Neutrophil (primary cell): ENCODE data around the gene TMEM59L.

Source experiments
- H3K27ac ChIP-seq: fragments of 200-600 bp; sonication (generic); 2 replicates; pipeline ENCODE4 v1.5.1; 2016; ENCODE audit warnings: mild to moderate bottlenecking, moderate library complexity
- H3K27me3 ChIP-seq: fragments of 200-600 bp; sonication (generic); 2 replicates; pipeline ENCODE4 v1.6.0; 2016; ENCODE audit warnings: mild to moderate bottlenecking
- H3K36me3 ChIP-seq: fragments of 200-600 bp; sonication (generic); 2 replicates; pipeline ENCODE4 v1.5.1; 2017
- H3K4me1 ChIP-seq, 2 experiments: fragments of 200-600 bp in 1 of 2; sonication (generic) in 1 of 2; 1 replicate in 1 of 2; 2 replicates in 1 of 2; pipeline versions ENCODE4 v1.5.1 to v1.6.1; 2013 to 2016; ENCODE audit warnings: low read depth in 1 of 2, low read length in 1 of 2, mild to moderate bottlenecking in 1 of 2, moderate library complexity in 1 of 2; ENCODE audit not compliant: control insufficient read depth in 1 of 2, insufficient read depth in 1 of 2
- H3K4me3 ChIP-seq, 2 experiments: fragments of 200-600 bp in 1 of 2; sonication (generic) in 1 of 2; 1 replicate in 1 of 2; 2 replicates in 1 of 2; pipeline ENCODE4 v1.5.1; 2013 to 2016; ENCODE audit warnings: low read depth in 1 of 2, low read length in 1 of 2, mild to moderate bottlenecking in 1 of 2, moderate library complexity in 1 of 2
- H3K9me3 ChIP-seq: fragments of 200-600 bp; sonication (generic); 2 replicates; pipeline ENCODE4 v1.5.1; 2016
- TF ChIP-seq, protein P1 (sequence below): fragments of 200-600 bp; sonication (generic); IDR thresholded peaks from 2 replicates; pipeline ENCODE4 v1.5.1; 2016; ENCODE audit warnings: antibody characterized with exemption

The TMEM59L gene

DNA sequence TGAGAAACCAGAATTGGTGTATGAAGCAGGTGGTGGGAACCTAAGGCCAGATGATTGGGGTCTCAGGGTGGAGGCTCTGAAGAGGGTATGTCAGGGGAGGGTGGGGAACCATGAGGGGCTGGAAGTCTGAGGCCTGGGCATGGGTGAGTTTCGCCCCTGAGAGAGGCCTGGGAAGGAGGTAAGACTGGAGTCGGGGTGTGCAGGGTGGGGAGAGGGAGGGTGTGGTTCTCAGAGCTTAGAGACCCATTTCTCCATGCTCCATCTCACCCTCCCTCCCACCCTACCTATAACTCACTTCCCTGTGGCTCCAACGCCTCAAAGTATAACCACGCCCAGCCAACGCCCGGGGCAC, 23.1 kb downstream of the TMEM59L start:
- peaks cover 23% of the 10 kb centered on the region for H3K27me3 ChIP-seq
- H3K27ac ChIP-seq, result peak overlapping the region; percentile 80
- peak overlapping the region; percentile 72 to 77 for H3K4me3 ChIP-seq
- H3K36me3 ChIP-seq, result no peaks in the 10 kb centered on the region
- H3K4me1 ChIP-seq, result peaks cover 6 to 19% of the 10 kb centered on the region in 2 experiments
- no peaks in the 10 kb centered on the region for H3K9me3 ChIP-seq
- TF ChIP-seq, protein P1, sequence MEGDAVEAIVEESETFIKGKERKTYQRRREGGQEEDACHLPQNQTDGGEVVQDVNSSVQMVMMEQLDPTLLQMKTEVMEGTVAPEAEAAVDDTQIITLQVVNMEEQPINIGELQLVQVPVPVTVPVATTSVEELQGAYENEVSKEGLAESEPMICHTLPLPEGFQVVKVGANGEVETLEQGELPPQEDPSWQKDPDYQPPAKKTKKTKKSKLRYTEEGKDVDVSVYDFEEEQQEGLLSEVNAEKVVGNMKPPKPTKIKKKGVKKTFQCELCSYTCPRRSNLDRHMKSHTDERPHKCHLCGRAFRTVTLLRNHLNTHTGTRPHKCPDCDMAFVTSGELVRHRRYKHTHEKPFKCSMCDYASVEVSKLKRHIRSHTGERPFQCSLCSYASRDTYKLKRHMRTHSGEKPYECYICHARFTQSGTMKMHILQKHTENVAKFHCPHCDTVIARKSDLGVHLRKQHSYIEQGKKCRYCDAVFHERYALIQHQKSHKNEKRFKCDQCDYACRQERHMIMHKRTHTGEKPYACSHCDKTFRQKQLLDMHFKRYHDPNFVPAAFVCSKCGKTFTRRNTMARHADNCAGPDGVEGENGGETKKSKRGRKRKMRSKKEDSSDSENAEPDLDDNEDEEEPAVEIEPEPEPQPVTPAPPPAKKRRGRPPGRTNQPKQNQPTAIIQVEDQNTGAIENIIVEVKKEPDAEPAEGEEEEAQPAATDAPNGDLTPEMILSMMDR, result no peak

DNA sequence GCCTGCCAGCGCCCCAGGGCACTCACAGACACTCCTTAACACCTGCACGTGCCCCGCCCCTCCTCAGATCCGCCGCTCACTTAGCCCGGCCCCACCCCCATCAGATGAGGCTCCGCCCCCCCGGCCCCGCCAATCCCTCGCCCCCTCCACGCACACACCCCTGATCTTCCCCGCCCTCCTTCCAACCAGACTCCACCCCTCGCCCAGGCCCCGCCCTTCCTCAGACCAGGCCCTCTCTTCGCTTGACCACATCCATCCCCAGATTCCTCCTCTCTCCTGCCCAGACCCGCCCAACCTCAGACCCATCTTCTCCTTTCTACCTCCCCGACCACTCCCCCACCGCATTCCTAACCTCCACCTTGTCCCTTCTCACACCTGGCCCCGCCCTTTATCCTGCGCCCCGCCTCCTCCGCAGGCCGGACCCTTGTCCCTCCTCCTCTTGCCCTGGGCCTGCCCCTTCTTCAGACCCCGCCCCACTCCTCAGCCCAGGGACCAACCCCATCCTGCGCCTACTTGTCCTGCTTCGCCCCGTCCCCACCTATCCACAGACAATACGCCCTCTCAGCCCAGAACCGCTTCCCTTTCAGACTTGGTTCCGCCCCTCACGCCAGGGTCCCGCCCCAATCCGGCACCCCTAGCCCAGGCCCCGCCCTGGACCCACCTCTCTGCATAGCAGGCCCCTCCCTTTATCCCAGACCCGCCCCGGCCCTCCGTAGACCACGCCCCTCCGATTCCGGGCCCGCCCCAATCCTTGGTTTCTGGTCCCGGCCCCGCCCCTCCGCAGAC, 23.7 kb downstream of the TMEM59L start:
- Histone ChIP-seq H3K27ac (peak overlapping the region; percentile 80), H3K36me3 (no peaks in the 10 kb centered on the region), H3K9me3 (no peaks in the 10 kb centered on the region), H3K27me3 (peaks cover 23% of the 10 kb centered on the region), H3K4me1 (peaks cover 6 to 19% of the 10 kb centered on the region in 2 experiments), H3K4me3 (peak overlapping the region; percentile 72 to 77)
- TF ChIP-seq, protein P1, result no peak

DNA sequence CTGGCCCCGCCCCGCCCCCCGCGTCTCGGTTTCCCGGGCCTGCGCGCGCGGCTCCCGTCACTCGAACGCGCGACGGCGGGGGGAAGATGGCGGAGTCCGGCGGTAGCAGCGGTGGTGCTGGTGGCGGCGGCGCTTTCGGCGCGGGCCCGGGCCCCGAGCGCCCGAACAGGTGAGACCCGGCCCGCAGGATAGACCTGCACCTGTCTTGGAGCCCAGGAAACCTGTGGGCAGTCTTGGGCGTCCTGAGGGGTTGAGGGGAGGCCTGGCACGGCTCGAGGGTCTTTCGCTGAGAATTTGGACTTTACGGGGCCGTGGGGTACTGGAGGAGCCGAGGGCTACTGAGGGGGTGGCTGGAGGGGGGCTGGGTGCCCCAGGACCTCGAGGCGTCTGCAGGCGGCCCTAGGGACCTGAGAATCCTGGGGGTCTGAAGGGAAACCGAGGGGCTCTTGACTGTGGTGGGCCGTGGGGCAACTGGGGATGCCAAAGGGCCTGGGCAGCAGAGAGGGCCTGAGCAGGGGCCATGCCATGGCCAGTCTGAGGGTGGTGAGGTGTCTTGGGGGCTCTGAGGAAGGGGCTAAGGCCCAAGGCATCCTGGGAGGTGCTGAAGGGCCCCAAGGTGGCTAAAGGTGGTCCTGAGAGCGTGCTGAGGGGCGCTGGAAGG, 24.4 kb downstream of the TMEM59L start, which contains the start of gene KLHL26:
Gene KLHL26, plus strand, starts transcription at position 60 of the 661 bp plus-strand sequence. Its CDS starts 27 bp downstream, at position 87.
- H3K27me3 ChIP-seq, result peaks cover 23% of the 10 kb centered on the region
- H3K9me3 ChIP-seq, result no peaks in the 10 kb centered on the region
- peak within 1 kb of the TSS; percentile 72 to 77 for H3K4me3 ChIP-seq
- peak within 1 kb of the TSS; percentile 80 for H3K27ac ChIP-seq
- no peaks in the 10 kb centered on the region for H3K36me3 ChIP-seq
- H3K4me1 ChIP-seq, result peaks cover 6 to 19% of the 10 kb centered on the region in 2 experiments
- TF ChIP-seq, protein P1, result no peak

DNA sequence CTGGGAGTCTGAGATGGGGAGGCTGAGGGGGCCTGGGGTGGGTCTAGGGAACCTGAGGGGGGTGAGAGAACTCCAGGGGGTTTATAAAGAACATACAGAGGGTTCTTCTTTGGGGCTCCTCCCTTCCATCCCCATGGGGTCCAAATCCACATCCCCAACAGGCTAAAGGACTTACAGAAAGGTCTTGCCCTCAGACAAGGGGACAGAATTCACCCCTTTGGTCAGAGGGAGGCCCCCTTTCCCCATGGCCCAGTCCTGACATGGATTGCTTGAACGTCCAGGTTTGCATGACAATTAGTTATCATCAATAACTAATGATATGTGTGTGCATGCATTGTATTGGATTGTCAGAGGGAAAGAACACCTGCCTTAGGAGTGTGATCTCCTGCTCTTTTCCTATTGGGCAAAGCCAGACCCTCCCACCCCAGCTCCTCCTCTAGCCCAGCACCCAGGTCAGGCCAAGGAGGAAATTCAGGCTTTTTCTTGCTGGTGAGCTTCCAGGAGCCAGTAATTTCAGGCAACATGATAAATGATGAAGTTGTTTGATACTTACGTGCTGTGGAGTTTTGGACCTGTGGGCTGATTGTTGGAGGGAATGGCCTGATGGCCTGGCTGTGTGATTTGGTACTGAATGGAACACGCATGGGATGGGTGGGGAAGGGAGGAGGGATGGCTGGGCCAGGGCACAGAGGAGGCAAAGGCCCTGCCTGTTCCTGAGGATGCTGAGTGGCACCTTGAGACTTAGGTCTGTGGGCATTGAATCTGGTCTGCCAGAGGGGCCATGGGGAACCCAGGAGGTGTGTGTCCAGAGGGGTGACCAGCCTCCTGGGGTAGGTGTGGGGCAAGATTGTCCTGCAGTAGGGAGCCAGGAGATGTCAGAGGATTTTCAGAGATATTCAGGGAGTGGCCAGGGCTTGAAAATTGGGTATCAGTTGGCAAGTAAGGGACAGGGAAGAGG, 25.3 kb downstream of the TMEM59L start:
- Histone ChIP-seq H3K9me3 (no peaks in the 10 kb centered on the region), H3K4me1 (peaks cover 6 to 19% of the 10 kb centered on the region in 2 experiments), H3K36me3 (no peaks in the 10 kb centered on the region), H3K27me3 (peaks cover 23% of the 10 kb centered on the region), H3K27ac (peak overlapping the region; percentile 80), H3K4me3 (peak overlapping the region in 1 of 2 experiments; percentile 72)
- TF ChIP-seq, protein P1, result no peak

DNA sequence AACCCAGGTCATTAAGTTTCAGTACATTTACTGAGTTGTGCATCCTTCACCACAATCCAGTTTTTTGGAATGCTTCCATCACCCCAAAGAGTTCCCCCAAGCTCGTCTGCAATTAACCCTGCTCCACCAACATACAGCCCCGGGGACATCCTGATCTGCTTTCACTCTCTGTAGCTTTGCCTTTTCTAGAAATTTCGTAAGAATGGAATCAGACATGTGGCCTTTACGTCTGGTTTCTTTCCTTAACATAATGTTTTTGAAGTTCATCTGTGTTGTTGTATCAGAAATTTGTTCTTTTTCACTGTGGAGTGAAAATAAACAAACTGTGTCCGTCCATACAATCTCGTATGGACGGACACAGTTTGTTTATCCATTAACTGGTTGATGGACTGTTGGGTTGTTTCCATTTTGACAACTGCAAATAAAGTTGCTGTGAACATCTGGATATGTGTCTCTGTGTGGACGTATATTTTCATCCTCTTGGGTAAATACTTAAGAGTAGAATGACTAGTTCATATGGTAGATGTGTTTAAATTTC, 27.1 kb downstream of the TMEM59L start:
- no peaks in the 10 kb centered on the region for H3K9me3 ChIP-seq
- H3K27ac ChIP-seq, result no peak overlapping the region
- no peak overlapping the region for H3K4me3 ChIP-seq
- peaks cover 6% of the 10 kb centered on the region for H3K27me3 ChIP-seq
- TF ChIP-seq, protein P1, result no peak
- H3K36me3 ChIP-seq, result no peaks in the 10 kb centered on the region
- H3K4me1 ChIP-seq, result peaks cover 14 to 27% of the 10 kb centered on the region in 2 experiments
